ENCODE measurements around the gene RHEX.

GRCh38 chr1:206075786-206076755, 23.1 kb downstream of the RHEX start:
- TF ChIP-seq CTCF (IDR thresholded peaks at IDR 0.05; ENCODE audit: insufficient read depth, low read depth, low read length) (no peak), EZH2 (IDR thresholded peaks at IDR 0.05; ENCODE audit: insufficient read depth, low read length) (no peak)
